Hypothalamus (tissue), 51 donors: Measurements from ENCODE around the gene FRAS1.

Source experiments
- DNase-seq, 51 donors: peaks; one replicate each; lab custom pipeline; 2025; lab: John Stamatoyannopoulos, UW

Gene FRAS1

DNA sequence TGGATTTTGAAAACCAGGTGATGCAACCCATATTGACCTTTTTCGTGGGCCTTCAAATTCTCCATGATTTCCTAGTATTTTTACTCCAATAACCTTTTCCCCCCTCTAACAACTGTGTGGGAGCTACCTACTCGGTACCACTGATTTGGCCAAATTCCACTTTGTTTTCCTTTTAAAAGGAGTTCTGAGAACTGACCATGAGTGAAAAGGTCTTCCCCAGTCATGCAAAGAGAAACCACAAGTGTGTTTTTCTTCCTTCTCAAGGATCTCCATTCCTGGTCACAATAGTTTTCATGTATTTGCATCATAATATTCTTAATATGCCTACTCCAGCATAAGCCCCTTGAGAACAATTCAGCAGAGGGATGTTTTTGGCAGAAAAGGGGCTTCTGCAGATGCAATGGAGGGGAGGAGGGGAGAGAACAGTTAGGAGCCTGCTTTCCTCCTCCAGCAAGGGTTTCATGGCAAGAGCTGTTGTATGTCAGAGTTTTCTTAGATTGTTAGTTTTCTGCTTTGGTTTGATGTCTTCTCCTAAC lies 299.2 kb downstream of the FRAS1 start:
- no peak for DNase-seq

DNA sequence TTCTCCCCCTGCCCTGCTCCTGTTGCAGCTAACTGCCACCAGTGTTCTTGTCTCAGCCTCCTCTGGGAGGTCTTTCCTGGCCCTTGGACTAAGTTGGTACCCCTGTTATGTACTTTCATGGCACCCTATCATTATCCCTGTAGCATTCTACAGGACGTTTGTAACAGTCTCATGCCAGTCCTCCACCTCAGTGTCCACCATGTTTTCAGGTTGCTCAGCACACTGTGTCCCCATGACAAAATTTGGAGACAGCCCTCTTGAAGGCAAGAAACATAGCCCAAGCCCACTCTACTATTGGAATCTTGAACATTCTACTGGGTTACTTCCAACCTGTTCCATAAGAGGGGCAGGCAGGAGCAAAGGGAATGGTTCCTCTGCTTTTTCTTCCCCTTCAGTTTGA lies 300.0 kb downstream of the FRAS1 start:
- DNase-seq: no peak

DNA sequence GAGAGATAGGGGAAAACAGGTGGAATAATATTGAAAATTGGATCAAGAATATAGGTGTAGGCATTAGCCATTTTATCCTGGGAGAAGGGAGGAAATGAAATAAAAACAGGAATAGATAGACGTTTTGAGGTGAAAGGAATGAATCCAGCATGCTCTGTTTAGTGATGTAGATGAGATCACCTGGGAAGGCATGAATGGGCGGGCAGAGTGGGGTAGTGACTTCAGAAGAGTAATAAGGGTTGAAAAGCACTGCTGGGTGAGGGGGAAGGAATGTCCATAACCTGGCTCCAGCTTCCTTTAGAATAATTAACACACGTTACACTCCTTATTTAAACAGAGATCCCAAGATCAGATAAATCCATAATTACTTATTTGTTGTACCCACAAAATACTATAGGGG lies 303.3 kb downstream of the FRAS1 start:
- DNase-seq: no peak

DNA sequence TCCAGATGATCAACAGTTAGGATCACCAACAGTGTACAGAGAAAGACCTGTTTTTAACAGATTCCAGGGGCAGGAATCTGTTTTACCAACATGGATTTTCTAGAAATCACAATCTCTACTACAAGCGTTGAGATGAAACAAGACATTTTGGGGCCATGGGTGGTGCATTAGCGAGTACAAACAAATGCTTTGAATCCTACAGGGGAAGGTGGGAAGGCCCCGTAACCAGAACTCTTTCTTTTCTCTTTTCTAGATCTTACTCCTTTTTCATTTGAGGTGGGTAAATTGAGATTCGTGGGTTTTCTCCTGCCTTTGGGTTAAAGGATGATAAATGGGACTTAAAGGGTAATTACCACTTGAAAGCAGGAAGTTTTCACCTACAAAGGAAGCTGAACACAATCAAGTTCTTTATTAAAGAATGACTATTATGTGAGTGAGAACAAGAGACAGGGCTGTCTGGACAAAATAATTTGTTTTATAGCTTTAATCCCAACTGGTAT lies 304.5 kb downstream of the FRAS1 start:
- no peak for DNase-seq

DNA sequence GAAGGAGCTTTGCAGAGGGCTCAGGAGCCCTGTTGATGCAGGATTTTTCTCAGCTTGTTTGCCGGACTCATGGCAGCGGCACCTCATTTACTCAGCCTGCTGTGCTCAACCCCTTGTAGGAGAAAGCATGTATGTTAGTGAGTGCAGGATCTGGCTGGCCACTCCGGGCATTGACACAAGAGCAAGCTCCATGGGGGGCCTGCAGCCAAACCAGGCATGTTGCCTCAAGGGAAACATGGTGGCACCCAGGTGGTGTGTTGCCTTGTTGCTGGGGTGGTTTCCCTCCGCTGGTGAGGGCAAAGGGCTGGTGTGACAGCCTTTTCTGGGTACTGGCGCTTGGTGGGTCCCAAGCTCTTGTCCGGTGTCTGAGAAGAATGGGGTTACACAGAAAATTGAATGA lies 305.2 kb downstream of the FRAS1 start:
- DNase-seq: no peak

DNA sequence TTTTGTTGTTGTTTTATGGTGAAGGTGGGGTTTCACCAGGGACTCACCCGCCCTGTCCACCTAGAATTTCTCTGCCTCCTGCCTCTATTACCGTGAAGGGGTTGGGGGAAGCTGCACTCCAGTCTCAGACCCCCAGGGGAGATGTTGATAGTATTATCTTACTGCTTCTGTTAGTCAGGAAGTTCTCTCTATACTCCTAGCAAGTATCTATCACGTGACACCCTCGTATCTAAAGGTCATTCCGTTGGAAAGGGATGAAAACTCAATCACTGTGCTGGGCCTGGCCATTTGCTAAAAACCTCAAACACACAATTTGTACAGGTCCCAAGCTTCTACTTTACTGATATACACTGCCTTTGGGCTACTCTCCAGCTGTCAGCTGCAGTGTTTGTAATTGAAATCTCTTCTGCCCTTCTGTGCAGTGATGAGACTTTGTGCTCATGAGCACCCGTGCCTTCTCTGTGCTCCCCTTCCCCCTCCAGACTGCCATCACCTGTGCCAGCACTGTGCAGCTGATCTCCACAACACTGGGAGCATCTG lies 306.0 kb downstream of the FRAS1 start:
- no peak for DNase-seq

DNA sequence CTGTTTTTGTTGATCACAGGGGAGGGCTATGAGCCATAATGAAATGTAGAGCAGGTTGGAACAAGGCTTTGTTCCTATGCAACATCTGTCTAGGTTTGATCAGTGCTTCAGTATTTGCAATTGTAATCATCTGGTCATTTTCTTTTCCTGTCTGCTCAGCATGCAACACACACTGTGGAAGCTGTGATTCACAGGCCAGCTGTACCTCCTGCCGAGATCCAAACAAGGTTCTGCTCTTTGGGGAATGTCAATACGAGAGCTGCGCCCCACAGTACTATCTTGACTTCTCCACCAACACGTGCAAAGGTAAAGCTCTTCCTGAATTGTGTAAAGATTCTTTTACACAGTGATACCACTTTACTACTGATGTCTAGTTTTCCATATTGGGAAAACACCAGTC lies 312.6 kb downstream of the FRAS1 start:
- no peak for DNase-seq

DNA sequence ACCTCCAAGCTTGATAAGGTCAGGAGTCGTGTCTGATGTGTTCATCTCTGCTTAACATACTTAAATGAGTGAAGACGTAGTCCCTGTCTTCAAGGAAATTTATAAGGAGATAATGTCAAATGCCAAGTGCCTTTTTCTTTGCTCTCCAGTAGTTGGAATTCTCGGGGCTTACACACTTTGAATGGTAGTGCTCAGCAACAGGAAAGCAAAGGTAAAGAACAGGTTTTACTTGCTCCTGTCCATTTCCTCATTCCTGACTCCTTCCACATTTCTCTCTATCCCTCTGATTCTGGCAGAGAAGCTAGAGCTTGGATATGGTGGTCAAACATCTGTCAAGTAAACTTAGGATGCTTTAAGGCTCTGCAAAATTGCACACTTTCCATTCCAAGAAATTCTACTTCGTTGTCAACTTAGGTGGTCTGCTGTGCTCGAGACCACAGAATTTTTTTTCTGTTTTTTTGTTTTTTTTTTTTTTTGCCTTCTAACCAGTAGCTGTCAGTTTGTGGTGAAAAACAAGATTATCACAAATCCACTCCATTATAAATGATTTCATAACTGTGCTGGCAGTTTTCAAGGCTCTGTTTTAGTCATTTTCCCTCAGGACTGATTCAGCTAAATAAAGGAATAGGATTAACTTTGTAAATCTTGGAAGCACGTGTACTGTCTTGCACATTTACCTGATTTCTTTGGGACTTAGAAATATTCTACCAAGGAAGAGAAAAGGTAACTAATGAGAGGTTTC lies 313.7 kb downstream of the FRAS1 start:
- DNase-seq: no peak

DNA sequence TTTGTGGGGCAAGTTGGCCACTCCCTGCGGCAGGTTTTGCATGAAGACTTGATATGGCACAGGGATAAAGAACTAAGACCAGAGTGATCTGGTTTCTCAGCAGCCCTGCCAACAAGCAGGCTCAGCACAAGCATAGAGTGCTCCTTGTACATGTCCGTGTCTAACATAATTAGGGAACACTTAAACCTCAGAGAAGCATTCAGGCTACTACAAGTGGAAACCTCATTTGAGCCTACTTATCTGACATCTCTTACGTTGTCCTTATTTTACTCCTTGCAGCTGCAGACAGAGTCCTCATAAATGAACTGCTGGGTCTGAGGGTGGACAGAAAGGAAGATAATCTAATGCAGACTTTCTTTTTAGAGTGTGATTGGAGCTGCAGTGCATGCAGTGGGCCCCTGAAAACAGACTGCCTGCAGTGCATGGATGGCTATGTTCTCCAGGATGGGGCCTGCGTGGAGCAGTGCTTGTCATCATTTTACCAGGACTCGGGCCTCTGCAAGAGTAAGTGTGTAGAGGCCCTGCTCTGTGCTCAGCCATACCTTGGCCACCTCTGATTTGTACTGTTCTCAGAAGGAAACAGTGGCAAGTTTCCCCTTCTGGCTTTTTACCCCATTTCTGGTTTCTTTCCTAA lies 315.3 kb downstream of the FRAS1 start:
- DNase-seq: no peak

DNA sequence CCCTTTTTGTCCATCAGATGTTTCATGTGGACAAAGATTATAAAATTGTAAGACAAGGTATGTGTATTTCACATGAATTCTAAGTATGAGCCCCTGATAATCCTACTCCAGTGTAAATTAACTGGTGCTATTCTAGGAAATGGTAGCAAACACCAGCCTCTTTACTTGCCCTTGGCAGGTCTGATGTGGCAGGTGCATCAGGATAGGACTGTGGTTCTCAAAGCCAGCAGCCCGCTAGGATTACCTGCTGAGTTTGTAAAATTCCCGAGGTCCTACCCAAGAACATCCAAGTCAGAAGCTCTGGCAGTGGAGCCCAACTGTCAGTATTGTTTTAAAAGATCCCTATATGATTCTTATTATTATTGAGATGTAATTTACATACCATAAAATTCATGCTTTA lies 320.4 kb downstream of the FRAS1 start:
- DNase-seq: no peak

DNA sequence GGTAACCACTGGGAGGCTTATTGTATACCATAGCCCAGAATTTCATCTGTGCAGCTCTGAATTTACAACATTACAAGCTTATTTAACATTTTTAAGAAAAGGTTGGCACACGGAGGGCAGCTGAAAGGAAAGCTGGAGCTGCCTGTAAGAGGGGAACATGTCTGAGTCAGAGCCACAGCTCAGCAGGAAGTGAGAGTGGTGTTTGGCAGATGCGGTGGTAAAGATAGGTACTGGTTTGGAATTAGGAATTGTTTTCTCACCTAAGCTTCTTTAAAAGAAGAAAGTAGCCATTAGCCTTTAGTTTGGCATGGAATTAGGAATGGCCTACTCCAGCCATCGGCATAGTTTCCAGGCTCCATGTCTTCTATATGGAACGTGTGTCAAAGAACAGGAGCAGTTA lies 321.9 kb downstream of the FRAS1 start:
- no peak for DNase-seq

DNA sequence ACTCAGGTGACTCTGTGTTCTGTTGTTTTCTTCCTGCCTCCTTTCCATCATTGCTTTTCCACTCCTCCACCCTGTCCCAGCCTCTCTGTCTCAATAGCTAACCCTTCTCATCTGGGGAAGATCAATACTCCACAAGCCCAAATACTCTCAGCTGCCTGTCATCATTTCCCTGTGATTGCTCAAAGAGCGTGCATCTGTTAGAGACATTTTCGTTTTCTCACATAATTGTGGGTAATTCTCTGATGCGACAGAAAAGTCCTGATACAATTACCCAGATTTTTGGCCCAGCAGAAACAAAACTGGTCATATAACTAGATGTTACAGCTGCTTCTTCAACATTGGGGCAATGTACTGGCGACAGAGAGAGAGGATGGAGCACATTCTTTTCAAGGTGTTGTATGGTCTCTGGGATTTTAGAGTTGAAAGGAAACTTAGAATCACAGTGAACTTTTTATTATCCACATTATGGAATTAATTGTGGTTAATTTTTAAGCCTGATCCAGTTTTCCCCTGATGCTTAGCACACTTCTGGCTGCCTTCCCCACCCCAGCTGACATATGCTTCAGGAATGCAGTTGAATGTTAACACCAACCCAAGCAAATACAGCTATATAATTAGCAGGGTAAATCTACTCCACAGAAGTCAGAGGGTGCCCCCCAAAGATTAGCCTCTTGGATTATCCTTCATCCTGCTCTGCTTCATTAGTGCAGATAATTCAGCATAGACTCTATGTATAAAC lies 323.0 kb downstream of the FRAS1 start:
- no peak for DNase-seq

DNA sequence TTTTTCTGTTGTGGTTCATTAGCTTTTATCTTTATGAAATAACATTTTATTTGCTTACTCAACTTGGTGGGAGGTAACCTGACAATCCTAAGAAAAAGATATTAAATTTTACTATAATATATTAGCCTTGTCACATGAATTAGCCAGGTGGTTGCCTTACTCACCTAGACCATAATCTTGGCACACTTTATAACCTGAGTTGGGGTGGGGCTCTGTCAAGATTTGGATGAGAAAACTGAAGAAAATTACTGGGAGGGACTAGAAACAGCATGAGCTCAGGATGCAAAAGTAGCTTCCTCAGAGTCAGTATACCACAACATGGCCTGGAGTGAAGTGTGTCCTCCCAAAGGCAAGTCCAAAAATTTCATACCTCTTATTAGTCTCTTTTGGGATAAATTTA lies 329.6 kb downstream of the FRAS1 start:
- no peak for DNase-seq

DNA sequence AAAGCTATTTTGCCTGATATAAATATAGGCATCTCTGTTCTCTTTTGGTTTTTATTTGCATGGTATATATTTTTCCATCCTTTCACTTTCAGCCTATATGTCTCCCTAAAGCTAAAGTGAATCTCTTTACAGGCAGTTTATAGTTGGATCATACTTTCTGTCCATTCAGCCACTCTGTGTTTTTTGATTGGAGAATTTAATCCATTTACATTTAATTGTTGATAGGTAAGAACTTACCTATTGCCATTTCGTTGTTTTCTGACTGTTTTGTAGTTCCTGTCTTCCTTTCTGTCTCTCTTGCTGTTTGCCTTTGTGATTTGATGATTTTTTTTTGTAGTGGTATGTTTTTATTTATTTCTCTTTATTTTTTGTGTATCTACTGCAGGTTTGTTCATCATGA lies 338.5 kb downstream of the FRAS1 start:
- no peak for DNase-seq

DNA sequence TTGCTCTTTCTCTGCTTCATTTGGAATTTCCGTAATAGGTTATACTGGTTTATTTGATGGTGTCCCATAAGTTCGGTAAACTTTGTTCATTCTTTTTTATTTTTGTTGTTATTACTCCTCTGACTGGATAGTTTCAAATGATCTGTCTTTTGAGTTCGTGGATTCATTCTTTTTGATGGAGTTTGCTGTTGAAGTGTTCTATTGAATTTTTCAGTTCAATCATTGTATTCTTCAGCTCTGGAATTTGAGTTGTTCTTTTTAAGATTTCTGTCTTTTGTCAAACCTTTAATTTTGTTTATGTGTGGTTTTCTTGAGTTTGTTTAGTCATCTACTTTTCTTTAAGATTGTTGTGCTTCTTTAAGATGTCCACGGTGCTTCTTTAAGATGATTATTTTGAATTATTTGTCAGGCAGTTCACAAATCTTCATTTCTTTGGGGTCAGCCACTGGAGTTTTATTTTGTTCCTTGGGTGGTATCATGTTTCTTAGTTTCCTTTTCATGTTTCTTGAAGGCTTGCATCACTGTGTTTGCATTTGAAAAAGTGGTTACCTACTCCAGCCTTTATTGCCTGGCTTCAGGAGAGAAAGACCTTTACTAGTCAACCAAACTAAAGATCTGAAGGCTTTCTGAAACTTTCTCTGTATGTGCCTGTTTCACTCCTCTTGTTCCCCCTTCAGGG lies 339.6 kb downstream of the FRAS1 start:
- DNase-seq: no peak

DNA sequence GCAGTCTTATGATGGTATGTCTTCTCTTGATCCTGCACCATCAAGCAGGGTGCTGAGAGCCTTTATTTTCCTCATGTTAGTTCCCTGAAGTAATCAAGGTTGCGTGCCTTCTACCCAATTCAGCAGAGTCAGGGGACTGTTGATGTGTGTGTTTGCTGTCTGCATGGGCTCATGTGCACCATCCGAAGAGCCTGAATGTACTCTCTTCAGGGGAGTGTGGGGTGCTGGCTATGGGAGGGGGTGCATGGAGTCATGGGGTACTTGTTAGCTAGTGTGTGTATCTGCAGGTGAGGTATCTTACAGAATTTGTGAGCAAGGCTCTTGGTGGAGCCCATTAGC lies 340.1 kb downstream of the FRAS1 start:
- no peak for DNase-seq

DNA sequence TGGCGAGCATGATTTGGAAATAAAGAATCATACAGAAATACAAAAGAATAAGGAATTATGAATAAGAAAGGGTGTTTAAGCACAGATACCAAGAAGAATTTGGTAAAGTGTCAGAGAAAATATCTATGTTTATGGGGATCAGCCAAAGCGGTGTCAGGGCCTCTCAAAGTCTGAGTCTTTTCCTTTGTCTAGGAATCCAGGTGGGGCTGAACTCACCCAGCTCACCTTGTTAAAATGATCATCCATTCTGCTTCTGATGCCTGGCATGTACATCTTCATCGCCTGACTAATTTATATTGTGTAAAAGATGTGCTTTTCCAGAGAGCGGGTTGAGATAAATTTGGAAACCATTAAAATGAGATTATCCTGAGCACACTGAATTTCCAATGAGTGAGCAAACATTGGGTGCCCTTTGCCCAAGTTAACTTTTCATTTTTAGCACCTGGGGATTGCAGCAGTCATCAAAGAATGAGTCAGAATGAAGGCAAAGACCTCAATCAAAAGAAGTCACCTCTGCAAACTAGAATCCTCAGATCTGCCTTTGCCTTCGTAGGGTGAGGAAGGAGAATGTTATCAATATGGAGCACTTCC lies 352.6 kb downstream of the FRAS1 start:
- no peak for DNase-seq

DNA sequence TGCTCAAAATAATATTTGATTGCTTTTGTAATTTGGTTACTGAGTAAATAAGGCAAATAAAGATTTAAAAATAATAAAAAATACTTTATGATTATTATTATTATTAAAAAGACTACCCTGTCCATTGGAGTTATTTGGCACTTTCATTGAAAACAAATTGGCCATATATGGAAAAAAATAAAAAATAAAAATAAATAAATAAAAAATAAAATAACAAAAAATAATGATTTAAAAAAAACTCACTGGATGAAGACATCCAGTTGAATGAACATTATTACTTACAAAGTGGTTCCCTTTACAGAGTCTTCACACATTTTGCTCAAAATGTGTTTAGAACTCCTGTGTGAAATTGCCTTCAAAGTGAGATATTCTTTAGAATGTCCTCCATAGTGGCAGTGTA lies 353.1 kb downstream of the FRAS1 start:
- no peak for DNase-seq

DNA sequence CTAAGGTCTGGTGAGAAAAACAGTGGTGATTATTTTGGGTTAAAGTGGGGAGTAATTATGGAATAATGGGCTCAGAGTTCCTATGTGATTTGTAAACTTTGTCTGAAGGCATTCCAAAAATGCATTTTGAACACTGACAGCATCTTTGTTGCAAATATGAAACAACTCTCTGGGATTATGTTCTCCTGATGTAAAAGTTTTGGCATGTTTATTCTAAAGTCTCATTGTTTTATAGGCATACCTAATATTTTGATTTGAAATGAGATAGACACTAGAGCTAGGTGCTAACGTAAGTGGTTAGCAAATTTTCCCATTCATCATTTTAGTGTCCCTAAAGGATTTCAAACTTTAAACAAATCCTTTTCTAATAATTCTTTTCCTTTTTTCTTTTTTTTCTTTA lies 353.6 kb downstream of the FRAS1 start:
- no peak for DNase-seq

DNA sequence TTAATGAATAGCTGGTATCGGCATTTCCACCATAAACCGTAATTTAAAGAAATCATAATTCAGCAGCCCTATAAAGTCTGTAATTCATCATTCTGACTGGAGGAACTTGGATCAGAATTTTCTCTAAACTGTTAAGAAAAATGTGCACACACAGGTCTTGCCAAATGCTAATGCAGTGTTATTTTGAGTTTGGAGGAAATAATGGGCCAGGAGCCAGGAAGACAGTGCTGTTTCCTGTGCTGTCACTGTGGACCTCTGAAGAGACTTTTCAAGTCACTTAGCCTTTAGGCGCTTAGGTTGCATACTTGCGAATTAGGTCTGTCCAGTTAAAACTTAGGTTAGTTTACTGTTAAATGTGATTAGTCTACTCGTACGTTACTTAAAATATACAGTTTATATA lies 357.0 kb downstream of the FRAS1 start:
- no peak for DNase-seq
